GM21528 (cell line): ENCODE results near the gene IFI27L1.
A peak's percentile ranks its signal among the peaks of the same experiment; 100 is the strongest.
"Not testable (repeated sequence)": the region's sequence is repeated elsewhere in the genome, so short reads cannot be mapped to it uniquely, and the experiment has no call there.

Experiments
- ATAC-seq: cut with Tn5 transposase; IDR thresholded peaks from one replicate; pipeline ENCODE4 v1.9.1; 2021; ENCODE audit warnings: mild to moderate bottlenecking, moderate library complexity; ENCODE audit not compliant: unreplicated experiment, low FRiP score

IFI27L1 gene

DNA sequence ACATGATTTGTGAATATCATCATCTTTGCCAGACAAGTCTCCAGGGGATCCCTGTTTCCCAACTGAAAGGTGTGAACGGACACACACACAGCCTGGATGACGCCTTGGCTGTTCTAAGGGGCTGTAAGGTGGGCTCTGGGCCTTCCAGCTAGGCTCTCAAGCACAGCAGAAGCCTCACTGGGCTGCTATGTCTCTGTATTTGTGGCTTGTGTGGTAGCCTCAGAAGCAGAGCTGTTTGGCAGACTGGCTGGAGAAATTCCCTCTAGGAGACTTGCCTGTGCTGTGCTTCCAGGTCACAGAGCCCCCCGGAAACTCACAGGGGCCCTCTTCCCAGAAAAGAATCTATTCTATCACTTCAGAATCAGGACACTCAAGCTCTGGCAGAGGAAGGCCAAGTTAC, 33.5 kb upstream of the IFI27L1 start:
- ATAC-seq: no peak

DNA sequence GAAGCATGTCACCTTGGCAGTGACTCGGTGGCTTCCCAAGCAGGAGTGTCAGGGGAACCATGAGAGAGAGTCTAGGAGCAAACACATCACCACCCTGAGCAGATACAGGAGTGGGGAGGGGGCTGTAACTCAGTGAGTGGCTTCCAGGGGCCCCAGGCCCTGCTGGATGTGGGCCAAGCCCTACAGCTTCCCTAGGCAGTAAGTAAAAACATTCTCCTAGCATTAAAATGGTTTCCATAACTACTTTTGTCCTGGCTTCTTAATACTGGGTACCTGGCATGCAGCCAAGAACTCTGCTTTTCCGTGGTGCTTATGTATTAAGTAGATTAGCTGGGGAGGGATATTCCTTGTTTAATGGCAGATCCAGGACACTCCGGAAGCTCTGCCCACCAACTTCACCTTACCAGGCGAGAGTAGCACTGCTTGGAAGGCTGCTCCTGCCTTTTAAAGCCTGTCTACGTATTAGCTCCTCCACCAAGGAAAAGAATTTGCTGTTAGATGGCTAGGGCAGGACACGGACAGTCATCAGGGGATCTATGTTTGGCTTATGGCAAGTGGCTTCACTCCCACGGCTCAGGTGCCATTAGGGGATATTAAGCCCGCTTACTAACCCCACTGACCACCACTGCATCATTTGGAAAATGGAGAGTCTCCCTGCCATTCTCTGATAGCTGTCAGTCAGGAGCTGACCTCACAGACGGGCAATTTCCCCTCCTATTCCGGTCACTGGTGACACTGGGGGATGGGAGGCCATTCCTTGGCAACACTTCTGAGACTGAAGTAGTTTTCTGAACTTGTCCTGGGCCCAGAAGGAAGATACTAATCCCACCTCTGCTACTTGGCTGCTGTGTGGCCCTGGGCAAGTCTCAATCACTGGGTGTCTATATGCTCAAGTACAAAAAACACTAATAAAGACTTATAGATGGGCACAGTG, 32.2 kb upstream of the IFI27L1 start:
- ATAC-seq: no peak

DNA sequence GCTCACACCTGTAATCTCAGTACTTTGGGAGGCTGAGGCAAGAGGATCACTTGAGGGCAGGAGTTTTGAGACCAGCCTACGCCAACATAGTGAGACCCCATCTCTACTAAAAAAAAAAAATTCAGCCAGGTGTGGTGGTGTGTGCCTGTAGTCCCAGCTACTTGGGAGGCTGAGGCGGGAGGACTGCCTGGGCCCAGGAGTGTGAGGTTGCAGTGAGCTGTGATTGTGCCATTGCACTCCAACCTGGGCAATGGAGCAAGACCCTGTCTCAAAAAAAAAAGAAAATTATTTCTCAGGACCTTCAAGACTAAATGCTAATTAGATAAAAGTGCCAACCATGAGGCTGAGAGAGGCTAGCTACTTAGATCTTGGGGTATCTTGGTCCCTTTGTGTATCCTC, 31.5 kb upstream of the IFI27L1 start:
- no peak for ATAC-seq

DNA sequence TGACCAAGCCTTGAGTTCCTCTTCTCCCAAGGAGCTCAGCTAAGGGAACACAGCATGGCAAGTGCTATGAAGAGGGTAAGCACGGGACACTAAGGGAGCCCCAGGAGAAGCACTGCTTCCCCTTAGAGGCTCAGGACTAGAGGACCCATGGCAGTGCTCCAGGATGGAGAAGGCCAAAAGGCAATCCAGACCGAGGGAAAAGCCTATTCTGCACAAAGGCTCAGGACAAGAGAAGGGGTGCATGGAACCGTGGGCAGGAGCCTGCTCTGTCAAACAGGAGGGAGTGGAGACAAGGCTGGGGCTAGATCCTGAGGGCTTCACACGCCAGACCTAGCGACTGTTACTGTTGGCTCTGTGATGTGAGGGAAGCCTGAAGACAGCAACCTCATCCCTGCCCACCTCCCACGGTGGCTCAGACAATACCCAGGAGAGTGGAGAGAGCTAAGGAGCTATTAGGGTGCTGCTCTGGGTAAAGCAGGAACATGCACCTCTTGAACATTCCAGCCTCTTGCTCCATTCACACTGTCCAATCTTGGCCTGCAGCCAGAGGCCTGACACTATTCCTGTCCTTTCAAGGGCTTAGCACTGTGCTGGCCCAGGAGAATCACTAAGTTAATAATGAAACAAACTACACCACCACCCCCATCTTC, 30.8 kb upstream of the IFI27L1 start:
- ATAC-seq: no peak

DNA sequence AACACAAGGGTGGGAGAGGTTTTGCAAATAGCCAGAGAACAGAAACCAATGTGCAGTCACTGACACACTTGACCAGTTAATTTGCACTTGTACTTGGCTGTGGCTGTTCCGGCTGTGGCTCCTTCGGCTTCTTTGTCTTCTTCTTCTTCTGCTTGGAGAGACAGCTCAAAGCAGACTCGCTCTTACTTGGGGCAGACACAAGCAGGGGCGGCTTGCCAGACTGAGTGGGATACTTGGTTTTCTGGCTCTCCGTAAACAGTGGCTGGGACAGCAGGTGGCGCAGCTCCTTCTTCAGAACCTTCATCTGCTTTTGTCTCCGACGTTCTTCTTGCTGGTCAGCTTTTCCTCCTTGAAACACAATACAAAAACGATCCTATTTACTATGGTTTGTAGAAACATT, 30.0 kb upstream of the IFI27L1 start:
- no peak for ATAC-seq

DNA sequence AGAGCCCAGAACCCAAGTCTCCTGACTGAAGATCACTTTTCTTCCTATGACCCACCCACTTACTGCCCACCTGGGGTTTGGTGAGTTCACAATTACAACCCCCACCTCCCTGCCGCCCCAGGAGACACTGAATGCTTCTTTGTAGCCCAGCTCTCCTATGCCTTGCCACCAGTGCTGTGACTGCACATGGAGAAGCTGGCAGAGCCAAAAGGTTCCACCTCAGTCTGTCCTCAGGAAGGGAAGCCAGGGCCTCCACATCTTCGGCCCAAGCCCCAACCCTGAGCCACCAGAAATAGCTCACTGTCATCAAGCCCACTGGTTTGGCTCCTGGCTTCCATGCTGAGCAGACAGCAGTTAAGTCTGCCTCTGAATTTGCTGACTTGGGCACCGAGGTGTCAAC, 29.3 kb upstream of the IFI27L1 start:
- no peak for ATAC-seq

DNA sequence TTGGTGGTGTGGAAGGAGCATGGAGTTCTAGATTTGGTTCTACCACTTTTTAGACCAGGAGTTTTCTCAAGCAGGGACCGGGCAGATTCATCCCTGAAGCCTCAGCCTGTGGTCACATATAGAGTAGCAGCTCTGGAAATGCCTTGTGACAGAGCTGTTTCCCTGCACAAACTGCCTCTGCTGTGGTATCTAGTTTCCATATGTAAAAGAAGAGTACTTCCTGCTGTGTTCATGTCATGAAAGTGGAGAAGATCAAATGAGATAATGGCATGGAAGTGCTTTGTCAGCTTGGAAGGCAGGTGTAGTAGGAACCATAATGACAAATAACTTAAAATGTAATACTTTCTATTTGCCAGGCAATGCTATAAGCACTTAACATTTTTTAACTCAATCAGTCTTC, 28.9 kb upstream of the IFI27L1 start:
- ATAC-seq: no peak

DNA sequence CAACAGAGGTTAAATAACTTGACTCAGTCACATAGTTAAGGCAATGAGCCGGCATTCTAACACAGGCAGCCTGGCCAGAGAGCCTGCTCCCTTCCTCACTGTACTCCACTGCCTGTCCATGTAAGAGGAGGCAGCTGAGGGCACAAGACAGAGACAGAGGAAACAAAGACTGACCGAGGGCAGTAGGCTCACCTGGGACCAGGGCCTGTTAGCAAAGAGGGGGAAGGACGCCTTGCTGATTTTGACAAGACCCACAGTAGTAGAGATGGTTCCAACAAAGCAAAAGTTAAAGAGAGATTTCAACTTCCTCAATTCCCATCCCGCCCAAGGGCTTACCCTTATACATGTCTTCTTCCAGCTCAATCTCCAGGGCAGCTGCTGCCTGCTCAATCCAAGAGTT, 28.4 kb upstream of the IFI27L1 start:
- no peak for ATAC-seq

DNA sequence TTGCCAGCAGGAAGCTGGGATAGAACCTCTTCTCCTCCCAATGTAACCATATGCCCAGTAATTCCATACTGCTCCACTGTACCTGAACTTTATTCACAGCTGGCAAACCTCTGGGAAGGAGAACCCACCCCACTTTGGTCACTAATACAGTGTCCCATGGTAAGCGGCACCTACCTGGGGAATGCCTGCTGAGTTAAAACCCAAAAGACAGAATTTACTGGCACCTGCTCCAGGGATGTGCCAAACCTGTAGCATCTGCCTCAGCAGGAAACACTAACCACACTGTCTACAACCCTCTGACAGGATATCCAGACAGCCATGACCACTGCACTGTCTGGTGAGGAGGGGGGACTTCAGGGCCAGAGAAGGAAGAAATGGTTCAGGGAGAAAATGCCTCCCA, 26.7 kb upstream of the IFI27L1 start:
- no peak for ATAC-seq

DNA sequence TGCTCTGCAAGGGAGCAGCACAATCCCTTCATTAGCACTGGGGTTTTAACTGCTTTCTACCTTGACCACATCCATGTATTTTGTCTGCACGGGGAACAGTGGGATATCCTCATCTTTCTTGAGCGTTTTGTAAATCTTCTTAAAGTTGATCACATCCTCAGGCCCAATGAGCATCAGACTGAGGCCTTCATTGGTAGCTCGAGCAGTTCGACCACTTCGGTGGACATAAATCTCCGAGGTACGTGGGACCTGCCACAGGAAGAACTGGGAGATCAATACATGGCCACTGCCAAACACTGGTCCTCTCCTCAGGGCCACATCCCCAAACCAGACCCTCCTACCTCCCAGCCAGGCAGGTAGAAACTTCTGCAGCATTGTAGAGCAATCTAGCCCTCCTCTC, 26.2 kb upstream of the IFI27L1 start:
- ATAC-seq: no peak

DNA sequence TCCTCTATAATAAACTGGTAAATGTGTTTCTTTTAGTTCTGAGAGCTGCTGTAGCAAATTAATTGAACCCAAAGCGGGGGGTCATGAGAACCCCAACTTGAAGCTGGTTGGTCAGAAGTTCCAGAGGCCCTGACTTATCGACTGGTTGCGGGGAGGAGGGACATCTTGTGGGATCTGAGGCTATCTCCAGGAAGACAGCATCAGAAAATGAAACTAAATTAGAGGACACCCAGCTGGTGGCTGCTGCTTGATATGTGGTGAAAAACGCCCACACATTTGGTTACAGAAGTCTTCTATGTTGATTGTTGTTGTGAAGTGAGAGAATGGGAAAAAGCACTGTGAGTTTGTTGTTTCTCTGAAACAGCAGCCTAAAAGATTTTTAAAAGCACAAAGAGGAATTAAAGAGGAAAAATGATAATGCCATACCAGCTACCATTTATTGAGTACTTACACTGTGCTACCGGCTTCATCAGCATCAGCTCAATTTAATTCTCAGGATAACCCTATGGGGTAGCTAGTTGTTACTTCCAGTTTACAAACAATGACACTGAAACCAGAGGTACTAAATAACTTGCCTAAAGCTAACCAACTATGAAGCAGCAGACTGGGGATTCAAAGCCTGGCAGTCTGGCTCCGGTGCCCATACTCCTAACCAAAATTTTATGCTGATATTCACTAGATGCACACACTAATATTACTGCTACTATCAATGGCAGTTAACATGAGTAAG, 24.4 kb upstream of the IFI27L1 start:
- ATAC-seq: peak; percentile 77

DNA sequence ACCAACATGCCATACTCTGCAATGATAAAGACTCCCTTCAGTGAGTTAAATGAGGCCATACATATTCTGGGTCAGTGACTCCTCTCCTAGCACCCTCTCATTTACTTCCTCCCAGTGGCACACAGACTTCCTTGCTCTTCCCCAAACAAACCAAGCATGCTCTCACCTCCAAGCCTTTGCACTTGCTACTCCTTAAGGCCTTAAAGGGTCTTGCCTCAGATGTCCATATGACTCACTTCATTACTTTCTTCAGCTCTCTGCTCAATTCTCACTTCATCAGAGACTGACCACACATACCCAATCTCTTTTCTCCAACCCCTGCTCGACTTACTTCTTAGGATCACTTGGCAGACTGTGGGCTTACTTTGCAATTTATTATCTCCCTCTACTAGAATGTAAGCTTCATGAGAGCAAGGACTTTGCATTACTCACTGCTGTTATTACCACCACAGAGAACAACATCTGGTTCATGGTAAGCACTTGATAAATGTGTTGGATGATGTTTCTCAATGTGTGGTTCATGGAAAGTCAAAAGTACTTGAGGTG, 22.9 kb upstream of the IFI27L1 start:
- ATAC-seq: no peak

DNA sequence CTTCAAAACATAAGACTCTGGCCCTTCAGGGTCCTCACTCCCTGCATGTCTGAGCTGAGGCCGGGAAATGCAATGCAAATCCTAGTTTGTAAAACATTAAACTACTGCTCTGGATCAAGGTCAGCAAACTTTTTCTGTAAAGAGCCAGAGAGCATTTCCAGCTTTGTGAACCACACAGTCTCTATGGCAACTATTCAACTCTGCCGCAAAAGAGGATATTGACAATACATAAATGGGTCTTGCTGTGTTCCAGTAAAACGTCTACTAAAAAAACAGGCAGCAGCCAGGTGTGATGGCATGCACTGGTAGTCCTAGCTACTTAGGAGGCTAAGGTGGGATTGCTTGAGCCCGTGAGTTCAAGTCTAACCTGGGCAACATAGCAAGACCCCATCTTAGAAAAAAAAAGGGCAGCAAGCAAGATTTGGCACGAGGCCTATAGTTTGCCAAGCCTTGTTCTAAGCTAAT, 22.4 kb upstream of the IFI27L1 start:
- ATAC-seq: no peak

DNA sequence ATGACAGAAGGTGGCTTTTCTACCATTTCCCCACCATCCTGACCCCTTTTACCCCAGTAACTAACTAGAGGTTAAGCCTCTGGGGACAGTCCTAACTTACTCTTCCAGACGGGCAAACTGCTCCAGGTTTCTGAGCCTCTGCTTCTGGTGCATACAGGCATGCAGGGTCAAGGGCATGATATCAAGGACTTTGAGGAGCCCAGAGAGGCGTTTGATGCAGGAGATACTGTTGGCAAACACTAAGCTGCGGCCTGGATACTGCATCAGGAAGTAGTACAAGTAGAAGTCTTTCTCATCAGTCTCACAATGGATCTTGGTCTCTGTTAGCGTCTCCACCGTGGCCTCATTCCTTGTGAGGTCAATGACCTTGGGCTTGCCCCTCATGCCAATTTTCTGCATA, 21.1 kb upstream of the IFI27L1 start:
- ATAC-seq: no peak

DNA sequence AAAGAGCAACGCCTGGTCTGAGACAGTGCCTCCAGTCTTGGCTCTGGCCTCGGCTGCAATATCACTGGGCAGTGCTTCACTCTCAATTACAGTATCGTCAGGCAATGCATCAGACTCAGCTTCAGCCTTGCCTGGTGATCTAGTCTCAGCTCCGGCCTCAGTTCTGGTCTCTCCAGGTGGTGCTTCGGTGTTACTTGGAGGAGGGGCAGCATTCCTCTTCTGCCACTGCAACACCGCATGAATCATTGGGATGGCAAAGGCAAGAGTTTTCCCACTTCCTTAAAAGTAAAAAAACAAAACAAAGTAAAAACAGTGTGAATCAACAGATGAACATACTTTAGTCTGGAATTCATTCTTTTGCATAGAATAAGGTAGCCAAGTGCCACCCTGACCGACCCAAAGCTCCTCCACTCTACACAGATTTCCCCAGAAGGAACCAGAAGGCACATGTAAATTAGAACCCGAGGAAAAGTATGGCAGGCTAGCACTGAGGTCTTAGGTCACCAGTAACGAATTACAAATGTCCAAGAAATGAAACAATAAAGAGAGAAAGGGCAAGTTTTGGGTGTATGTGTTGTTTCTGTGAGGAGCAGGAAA, 18.7 kb upstream of the IFI27L1 start:
- ATAC-seq: no peak

DNA sequence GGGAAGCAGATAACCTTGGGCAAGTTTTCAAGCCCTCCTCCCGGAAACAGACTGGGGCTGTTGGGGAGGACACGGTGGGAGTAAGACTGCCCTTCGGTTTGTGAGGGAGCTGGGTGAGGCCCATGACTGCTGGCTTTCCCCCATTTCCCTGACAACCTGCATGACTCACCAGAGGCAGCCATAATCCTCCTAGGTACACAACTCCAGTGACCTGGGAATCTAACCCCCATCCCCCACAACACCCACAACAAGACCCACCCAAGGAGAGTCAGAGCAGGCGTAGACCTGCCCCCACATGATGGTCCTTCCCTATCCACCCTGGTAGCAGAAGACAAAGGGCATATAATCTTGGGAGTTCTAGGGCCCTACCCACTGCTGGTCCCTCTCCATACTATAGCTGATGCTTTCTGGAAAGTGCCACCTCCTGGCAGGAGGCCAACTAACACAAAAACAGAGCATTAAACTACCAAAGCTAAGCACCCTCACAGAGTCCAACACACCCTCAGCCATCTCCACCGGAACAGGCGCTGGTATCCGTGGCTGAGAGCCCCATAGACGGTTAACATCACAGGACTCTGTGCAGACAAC, 14.9 kb upstream of the IFI27L1 start:
- no peak for ATAC-seq

DNA sequence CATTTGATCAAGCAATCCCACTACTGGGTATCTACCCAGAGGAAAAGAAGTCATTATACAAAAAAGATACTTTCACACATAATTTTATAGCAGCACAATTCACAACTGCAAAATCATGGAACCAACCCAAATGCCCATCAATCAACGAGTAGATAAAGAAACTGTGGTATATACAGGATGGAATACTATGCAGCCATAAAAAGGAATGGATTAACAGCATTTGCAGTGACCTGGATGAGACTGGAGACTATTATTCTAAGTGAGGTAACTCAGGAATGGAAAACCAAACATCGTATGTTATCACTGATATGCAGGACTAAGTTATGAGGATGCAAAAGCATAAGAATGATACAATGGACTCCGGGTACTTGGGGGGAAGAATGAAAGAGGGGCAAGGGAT, 9.0 kb upstream of the IFI27L1 start:
- not testable (repeated sequence) for ATAC-seq

DNA sequence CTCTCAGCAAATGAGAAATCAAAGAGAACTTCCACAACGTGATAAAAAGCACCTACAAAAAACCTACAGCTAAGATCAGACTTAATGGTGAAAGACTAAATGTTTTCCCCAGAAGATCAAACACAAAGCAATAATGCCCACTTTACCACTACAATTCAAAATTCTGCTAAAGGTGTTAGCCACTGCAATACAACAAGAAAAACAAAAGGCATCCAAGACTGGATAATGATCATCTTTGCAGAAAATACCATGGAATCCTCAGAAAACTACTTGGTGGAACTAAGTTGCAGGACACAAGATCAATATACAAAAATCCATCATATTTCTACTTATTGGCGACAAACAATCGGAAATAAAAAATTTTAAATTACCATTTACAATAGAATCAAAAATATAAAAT, 6.6 kb upstream of the IFI27L1 start:
- ATAC-seq: no peak

DNA sequence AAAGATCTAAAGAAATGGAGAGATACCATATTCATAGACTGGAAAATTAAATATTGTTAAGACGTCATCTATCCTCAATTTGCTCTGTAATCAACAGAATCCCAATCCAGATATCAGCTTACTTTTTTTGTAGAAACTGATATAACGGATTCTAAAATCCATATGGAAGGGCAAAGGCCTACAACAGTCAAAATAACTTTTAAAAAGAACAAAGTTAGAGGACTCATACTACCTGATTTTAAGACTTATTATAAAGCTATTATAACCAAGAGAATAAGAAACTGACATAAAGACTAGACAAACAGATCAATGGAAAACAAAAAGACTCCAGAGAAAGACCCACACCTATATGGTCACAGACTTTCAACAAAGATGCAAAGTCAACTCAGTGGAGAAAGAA, 6.1 kb upstream of the IFI27L1 start:
- ATAC-seq: no peak

DNA sequence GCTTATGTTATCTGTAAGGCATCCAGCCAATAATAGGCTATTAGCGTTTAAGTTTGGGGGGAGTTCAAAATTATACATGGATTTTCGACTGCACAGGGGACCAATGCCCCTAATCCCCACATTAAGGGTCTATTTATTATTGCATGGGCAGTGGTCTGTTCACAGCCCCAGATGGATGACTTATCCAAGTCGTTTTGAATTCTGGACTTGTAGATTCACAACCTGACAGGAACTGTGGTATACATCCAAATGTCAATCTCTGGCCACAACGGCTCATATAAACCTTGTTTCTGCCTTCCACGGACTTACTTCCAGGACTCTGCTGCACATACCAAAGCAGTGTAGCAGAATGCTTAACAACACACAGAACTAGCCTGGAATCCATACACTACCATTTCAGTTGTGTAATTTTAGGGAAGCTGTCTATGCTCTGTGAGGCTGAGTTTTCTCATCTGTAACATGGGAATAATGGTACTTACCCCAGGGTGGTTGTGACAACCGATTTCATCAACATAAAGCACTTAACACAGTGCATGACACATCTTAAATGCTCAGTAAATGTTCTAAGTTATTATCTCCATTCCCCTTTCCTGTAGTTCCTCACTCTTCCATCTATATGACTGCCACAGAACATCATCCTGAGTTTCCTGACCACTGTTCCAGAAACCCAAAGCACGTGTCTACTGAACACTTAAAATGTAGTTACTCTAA, 3.8 kb upstream of the IFI27L1 start:
- no peak for ATAC-seq
